Measurements from ENCODE around the gene BRSK2.

Gene BRSK2

DNA sequence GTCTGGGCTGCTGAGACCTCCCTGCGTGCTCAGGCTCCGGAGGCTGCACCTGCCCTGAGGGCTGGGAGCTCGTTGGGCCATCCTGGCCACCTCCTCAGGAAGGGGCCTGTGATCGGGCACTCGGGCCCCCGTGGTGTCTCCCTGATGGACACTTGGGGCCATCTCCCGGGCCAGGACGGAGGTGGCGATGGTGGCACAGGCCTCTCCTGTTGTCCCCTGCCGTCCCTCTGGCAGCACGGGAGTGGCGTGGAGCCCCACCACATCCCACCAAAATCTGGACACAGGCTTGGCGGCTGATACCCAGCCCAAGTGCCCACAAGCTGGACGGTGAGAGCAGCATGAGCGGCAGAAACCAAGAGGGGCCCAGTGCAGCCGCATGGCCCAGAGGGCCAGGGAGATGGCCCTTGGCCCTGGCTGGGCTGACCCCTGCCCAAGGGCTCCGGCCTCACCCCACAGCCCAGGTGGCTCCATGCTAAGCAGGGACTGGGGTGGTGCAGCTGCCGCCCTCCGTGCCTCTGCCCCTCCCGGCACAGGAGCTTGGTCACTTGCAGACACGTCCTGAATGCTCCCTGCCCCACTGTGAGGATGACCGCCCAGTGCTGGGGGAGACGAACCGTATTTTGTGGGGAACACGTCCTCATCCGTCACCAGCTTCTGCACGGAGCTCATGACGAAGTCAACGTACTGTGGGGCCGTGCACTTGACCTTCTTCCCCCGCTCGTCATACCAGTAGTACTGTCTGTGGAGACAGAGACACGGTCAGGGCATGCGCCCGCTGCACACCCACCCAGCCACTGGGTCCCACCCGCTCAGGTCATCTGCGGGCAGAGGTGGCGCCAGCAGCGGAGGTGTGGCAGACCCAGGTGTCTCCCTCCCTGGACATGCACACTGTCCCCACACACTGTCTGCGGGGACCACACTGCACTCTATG is 81.2 kb downstream of the BRSK2 start:
- DNase-seq = no peak

DNA sequence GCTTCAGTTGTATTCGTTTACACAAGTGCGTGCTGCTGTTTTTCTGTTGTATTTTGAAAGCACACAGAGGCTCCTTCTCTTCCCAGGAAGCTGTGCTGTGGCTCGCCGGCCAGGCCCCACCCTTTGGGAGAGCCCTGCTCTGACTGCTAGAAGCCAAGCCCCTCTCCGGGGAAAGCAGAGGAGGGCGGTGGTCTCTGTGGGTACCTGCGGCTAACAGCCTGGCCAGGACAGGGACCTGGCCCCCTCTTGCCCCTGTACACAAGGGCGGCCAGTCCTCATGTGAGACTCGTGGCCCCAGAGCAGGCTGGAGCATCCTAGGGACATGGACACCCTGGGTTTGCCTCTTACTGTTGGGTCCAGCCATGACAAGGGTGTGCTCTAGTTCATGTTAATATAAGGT is 82.0 kb downstream of the BRSK2 start:
- DNase-seq = no peak

DNA sequence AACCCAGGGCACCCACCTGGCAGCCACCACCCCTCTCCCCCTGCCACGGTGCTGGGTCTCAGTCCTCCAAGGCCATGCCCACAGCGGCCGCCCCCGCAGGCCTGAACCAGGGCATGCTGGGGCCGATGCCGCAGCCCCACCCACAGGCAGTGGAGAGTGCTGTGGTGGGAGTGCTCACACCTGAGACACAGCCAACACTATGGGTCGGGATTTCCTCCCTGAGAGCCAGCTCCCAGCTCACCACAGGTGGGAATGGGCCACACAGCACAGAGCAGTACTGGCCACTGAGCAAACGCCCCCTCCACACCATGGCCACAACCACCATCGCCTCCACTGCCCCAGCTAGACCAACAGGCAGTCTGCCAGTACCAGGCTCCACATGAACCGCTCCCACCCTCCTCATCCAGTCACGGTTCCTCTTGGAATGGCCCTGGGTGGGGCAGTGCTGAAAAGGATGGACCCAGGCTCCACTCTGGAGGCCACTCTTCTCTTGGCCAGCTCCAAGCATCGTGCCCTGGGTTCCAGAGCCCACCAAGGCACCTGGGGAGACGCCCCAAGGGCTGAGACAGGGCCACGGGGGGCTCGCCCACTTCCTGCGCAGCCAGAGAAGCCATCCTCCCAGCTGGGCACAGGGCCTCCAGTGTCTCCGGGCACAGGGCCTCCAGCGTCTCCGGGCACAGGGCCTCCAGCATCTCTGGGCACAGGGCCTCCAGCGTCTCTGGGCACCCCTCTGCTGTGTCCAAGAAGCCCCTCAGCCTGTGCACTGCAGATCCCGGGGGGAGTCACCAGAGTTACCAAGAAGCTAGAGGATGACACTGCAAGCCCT is 82.7 kb downstream of the BRSK2 start:
- DNase-seq = no peak

DNA sequence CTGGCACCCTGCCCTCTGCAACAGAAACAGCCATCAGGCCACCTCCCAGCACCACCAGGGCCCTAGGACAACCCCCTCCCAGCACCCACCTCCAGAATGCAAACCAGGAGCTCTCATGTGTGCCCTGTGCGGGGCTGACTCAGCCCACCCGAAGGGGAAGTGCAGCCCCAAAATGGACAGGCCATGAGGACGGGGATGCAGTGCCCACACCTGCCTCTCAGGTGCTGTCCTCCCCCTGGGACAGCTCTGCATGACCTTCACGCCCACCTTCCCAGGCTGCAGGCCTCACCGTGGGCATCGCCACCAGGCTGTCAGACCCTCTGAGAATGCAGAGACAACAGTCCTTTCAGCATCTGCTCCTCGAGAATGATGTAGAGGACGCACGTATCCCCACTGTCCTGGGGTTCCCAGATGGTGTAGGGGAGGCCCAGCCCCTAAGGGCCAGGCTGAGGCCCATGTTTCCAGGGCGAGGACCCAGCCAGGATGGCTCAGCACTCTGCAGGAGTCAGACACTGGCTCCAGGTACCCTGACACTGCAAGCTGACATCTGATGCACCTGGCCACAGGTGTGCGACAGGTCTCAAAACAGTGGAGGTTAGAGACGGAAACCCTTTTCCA is 83.4 kb downstream of the BRSK2 start:
- DNase-seq = no peak

DNA sequence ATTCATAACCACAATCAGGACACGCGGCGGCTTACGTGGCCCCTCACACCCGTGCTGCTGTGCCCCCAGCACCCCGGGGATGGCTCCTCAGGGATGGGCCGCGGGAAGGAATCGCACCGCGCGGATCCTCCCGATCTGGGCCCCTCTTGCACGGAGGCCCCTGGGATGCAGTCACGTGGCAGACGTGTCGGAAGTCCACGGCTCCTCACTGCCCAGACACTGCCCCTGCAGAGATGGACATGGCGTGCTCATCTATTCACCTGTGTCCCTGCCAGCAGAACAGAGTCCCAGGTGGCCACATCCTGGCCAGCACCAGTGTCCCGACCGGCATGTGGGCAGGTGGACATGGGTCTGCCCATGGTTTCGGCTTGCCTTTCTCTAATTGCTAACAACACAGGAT is 84.1 kb downstream of the BRSK2 start:
- DNase-seq = no peak

DNA sequence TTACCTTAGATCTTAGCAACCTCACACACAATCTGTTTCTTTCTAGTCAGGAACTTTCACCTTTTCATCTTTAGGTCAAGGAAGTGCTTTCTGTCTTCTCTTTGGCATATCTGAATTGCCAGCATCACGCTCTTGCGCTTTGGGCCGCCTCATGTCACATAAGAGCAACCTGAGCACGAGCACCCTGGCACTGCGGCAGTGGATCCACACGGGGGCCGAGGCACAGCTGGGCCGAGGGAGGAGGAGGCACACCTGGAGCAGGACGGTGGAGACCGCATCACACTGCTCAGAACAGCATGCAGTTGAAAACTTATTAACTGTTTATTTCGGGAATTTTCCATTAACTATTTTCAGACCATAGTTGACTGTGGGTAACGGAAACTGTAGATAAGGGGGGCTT is 86.1 kb downstream of the BRSK2 start:
- no peak for DNase-seq

DNA sequence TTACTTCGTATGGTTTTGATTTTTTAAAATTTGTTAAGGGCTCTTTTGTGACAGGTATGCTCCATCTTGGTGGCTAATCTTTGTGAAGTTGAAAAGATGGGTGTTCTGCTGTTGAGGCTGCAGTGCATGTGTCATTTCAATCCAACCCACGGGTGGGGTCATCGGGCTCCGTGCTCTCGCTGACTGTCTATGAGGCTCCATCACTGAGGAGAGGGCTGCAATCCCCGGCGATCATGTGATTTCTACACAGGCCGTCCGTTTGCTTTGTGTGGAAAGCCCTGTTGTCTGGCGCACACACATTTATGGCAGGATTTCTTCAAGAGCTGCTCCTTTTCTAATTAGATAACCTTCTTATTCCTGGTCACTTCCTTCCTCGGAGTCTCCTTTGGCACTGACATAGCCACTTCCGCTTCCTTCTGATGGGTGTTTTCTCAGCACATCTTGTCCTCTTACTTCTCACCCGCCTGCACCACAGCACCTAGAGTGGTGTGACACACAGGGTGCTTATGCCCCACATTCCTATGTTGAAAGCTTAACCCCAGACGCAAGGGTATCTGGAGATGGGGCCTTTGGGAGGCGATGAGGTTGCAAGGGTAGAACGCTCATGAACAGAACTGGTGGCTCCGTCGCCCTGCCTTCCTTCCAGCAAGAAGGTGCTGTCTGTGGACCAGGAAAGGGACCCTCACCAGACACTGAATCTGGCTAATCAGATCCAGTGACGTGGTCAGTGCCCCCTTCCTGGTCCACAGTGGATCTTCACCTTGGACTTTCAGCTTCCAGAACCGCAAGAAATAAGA is 87.4 kb downstream of the BRSK2 start:
- DNase-seq = no peak

DNA sequence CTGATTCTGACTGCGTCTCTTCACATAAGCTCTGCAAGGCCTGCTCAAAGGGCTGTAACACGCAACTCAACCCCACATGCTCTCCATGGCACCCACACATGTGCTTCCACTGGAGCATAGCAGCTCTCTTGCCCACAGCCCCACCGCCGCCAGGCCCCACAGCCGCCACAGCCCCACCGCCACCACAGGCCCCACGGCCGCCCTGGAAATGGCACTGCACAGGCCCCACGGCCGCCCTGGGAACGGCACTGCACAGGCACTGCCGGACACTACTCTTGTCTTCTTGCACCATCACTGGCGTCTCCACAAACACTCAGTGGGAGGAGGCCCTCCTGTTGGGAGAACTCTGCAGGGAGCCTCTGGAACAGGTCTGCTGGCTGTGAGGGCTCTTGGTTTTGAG is 88.3 kb downstream of the BRSK2 start:
- DNase-seq = no peak

DNA sequence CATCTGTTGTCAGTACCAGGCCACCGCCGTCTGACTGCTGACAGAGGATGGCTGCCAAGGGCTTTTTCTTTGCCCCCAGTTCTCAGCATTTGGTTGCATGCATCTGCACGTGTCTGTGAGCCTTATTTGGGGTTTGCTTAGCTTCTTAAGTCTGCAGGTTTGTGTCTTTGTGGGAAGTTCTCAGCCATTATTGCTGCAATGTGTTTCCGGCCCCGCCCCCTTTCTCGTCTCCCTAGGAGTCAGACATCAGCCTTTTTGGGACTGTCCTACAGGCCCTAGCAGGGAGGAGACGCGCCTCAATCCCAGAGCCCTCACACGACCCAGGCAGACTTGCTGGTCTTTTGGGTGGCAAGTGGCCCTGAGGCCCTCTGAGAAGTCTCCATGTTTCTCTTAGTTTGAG is 88.8 kb downstream of the BRSK2 start:
- no peak for DNase-seq

DNA sequence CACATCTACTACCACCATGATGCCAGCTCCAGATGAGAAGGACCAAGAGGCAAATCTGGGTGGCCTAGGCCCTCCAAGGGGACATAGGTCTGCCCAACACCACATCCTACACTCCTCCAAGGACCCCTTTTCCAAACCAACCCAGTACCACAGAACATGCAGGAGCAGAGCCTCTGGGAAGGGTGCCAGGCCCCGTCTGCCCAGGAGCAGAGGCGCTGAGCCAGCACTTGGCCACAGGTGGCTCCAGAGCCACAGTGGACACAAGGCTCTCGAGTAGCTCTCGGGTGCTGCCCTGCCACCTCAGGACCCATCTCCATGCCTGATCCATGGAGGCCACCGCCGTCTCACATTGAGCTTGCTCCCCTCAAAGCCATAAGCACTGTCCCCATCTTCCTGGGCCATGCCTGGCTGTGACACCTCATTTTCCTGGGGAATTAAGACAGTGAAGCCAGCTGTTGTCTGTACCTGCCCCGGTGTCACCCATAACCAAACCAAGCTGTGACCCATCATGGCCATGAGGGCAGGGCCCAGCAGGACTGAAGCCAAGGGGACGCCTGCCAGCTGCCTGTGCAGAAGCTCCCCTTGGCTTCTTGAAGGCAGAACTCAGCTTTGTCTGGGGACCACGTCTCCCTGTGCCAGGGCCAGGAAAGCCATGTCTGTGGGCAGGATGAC is 89.4 kb downstream of the BRSK2 start:
- no peak for DNase-seq

DNA sequence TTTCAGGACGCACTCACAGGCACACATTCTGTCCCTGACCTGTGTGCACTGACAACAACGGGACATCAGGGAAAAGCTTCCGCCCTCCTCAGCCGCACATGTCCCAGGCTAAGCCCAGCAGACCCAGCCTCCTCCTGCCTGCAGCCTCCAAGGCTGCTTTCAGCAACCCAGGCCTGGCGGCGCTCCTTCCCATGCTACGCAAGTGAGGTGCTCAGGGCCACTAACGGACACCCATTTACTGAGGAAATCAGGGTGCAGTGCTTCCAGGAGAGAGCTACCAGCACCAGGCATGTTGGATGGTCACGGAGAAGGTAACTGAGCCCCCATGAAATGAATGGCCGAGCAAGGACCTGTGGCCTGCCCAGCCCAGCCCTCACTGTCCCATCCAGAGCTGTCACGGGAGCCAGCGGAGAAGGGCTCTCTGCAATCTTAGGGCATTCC is 90.0 kb downstream of the BRSK2 start:
- DNase-seq = no peak

DNA sequence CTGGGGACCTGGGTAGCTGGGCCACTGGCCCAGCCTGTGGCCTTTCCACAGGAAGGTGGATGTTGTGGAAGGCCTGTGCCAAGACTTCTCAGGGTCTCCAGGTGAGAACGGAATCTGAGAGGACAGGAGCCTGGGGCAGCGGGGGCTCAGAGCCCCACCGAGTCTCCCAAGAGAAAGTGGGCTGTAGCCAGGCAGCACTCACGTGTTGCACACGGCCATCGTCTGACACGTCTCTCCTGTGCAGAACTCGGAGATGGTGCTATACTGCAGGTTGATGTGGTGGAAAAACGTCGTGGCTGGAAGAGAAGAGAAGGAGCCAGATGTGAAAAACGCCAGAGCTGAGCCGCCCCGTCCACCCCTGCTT is 90.4 kb downstream of the BRSK2 start:
- DNase-seq = no peak

DNA sequence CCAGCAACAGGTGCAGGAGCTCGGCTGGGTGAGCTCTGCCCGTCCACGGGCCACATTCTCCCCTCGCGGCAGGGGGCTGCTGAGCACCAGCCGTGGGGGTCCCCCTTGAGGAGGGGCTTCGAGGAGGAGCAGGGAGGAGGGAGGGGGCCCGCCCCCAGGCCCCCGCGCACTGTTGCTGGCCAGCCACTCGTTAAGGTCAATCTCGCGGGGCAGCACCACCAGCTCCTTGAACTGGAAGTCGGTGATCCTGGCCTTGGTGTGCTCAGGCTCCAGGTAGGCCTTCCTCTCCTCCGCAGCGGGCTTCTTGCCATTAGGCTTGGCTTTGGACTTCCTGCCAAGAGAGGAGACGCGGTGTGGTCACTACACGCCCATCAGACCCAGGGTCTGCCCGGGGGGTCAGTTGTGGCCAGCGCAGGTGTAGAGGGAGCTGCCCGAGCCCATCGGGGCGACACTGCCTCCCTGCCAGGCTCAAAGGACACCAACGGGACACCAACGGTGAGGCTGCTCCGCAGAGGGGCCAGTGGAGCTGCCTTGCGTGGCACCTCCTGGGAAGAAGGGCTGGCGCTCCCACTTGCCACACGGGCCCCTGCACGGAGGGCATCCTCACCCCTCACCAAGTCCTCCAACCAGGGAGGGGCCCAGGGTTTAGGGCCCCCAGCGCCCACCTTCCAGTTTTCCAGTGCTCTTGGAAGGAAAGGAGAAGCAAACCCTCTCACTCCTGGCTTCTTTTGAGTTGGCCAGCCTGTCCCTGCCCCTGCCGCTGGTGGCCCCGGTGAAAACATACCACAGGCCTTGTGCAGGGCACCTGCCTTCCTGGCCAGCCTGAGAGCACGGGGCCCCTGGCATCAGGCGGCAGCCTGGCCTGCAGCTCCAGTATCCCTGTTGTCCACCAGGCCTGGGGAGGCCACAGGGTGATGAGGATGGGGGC is 91.1 kb downstream of the BRSK2 start:
- no peak for DNase-seq

DNA sequence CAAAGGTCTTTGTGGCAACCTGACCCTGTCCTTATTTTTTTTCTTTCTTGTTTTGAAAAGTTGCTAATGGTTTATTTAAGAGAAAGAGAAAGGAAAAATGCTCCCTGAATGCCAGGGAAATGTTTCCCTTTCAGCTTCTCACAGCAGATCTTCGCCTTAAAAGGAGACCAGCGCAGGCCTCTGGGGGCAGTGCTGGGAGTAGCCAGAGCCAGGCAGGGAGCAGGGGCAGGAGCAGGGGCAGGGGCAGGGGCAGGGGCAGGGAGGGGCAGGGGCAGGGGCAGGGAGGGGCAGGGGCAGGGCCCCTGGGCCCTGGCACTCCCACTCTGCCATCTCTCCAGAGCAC is 91.7 kb downstream of the BRSK2 start:
- DNase-seq = no peak

DNA sequence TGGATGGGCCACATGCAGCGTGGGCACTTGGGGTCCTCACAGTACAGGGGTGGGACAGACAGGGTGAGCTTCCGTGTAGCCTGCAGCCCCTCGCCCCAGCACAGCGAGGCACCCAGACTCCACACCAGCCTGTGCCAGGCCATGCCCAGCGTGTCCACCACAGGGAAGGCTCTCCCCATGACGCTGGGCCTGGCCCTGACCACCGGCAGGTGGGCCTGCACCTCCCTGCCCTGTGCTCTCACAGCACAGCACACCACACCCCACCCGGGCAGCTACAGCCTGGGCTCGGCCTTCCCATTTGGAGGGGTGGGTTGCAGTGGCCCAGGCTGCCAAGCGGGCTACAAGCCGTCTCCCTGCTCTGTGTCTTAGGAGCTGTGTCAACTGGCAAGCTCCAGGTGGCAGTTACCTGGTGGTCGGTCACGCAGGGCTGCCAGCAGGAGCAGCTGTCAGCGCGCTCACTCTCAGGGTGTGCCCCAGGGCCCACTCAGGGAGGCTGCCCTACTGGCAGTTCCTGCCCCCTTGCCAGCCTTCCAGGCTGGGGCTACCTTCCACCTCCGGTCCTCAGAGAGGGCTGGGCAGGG is 92.2 kb downstream of the BRSK2 start:
- no peak for DNase-seq

DNA sequence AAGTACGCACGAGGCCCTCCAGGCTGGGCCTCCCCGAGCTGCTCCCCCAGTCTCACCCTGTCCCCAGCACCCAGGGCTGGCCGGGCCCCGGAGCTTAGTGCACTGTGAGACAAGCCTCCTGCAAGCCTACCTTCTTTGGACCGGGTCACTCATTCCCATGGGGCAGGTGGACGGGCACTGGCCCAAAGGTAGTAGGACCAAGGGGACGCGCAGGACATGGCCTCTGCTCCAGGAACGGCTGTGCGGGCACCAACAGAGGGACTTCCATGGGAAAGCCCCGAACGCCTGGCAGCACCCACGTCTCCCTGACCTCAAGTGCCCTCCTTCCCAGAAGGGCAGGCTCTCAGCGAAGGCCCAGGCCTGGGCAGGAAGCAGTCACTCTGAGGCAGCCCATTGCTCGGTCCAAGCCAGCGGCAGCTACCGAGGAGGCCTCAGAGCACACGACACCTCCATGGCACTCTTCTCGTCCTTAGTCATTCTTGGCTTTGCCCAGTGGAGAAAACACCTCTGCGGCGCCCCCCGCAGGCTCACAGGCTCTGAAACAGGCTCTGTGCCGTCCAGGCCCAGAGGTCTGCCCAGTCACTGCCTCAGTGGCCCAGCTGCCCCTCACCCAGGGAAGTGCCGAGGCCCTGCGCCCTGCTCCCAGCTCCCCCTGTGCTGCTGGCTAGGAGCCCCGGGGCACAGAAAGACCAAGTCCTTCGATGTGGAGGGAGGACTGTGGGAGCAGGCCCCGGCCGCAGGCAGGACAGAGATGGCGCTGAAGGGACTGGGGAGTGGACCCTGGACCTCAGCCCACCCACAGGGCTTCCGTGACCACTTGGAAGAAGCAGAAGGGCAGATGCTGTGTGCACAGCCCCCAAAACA is 93.1 kb downstream of the BRSK2 start:
- no peak for DNase-seq

DNA sequence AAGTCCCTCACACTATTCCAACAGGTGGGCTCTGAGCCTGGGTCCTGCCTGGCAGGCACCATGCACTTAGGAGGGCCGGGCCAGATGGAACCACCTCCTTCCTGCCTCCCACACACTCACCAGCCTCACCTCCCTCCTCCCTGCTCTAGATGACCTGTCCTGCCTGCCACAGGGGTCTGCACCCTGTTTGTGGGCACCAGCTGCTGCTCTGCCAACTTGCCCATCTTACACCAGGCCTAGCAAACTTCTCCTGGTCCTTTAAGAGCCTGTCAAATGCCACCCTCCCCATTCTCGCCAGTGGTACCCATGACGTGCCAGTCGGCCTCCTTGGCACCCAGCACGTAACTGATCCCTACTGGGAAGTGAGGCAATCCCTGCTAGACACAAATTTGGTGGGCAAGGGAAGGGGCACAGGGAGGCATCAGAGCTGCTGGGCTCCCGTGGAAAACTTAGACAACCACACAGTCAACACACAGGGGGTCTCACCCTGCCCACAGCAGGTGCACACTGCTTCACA is 93.8 kb downstream of the BRSK2 start:
- DNase-seq = no peak

DNA sequence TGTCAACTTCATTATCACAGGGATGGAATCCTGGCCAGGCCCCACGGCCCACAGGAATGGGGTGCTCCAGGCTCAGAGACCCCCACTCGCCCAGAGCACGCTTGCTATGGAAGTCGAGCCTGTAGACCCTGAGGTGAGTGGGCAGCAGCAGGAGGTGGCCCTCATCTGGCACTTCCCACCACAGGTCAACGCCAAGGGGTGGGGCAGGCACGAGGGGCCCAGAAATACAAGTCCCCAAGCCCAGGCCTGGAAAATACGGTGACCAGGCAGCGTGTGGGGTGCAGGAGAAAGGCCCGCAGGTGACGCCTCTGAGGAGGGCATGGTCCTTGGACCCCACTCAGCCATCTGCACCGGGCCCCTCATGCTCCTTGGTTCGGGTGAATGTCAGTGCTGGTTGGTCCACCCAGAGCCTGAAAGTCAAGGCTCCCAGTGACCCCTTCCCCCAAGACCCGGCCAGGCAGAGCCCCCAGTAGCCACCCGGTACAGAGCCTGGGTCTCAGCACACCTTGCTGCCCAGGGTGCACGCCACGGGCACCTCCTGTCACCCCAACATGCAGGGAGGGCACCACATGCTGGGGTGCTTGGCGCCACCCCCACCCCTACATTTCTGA is 94.4 kb downstream of the BRSK2 start:
- DNase-seq = no peak

Measured in activated CD4-positive, alpha-beta T cell treated with anti-CD3 and anti-CD28 coated beads, Interleukin-10, Interleukin-2, amounts not matched to agents 100 ng/mL and 50 ng/mL, durations not matched to agents 16 hours and 8 hours (primary cell).